Calu3 (cell line): ENCODE measurements around the gene ZFYVE9. TPM values are rescaled to one million over a fixed set of nuclear protein-coding genes. Genes with fewer than 3 reads are reported as not detected.

Experiments
- BruUV-seq: library from RNA; stranded (reverse); fragments of 400-500 nt; replicated peaks from 2 replicates; lab custom pipeline; 2021; lab: Mats Ljungman, UMichigan
- CTCF ChIA-PET: fragments of 300-600 bp; sonication (Branson Sonifier 250); formaldehyde crosslinking; loops from one replicate; lab custom pipeline; 2022; ENCODE audit warnings: antibody characterized with exemption; lab: Charles Lee
- DNase-seq: peaks from one replicate; pipeline ENCODE4 v3.0.0; 2022
- H3K27ac Mint-ChIP-seq: one replicate; pipeline ENCODE4 v1.8.0; 2022; ENCODE audit warnings: mixed read lengths; ENCODE audit not compliant: unreplicated experiment
- H3K27me3 Mint-ChIP-seq: one replicate; pipeline ENCODE4 v1.8.0; 2022; ENCODE audit warnings: mixed read lengths; ENCODE audit not compliant: unreplicated experiment
- H3K36me3 Mint-ChIP-seq: one replicate; pipeline ENCODE4 v1.8.0; 2022; ENCODE audit warnings: mild to moderate bottlenecking, moderate library complexity, mixed read lengths; ENCODE audit not compliant: insufficient read depth, unreplicated experiment
- H3K4me1 Mint-ChIP-seq: one replicate; pipeline ENCODE4 v1.8.0; 2022; ENCODE audit warnings: mild to moderate bottlenecking, low read depth, mixed read lengths; ENCODE audit not compliant: unreplicated experiment
- H3K4me3 Mint-ChIP-seq: one replicate; pipeline ENCODE4 v1.8.0; 2022; ENCODE audit warnings: mild to moderate bottlenecking, low read depth, moderate library complexity, mixed read lengths; ENCODE audit not compliant: unreplicated experiment
- H3K9me3 Mint-ChIP-seq: one replicate; pipeline ENCODE4 v1.8.0; 2022; ENCODE audit warnings: low read depth, mixed read lengths; ENCODE audit not compliant: unreplicated experiment
- intact Hi-C: fragments of 100-400 bp; cut with micrococcal nuclease; formaldehyde crosslinking; loops from one replicate; pipeline ENCODE4 v1.10.0; 2022; ENCODE audit not compliant: unreplicated experiment
- total RNA-seq: library from RNA; stranded (reverse); gene quantifications from 2 replicates; pipeline ENCODE4 v1.2.3, GENCODE V29; 2022
- TF ChIP-seq, protein P1 (sequence below): fragments of 200-600 bp; IDR thresholded peaks from one replicate; pipeline ENCODE4 v1.8.0; 2022; ENCODE audit warnings: antibody characterized with exemption; ENCODE audit not compliant: unreplicated experiment

Gene ZFYVE9
- total RNA-seq, 1 experiment from 2014 or later, result 13.6 TPM

DNA sequence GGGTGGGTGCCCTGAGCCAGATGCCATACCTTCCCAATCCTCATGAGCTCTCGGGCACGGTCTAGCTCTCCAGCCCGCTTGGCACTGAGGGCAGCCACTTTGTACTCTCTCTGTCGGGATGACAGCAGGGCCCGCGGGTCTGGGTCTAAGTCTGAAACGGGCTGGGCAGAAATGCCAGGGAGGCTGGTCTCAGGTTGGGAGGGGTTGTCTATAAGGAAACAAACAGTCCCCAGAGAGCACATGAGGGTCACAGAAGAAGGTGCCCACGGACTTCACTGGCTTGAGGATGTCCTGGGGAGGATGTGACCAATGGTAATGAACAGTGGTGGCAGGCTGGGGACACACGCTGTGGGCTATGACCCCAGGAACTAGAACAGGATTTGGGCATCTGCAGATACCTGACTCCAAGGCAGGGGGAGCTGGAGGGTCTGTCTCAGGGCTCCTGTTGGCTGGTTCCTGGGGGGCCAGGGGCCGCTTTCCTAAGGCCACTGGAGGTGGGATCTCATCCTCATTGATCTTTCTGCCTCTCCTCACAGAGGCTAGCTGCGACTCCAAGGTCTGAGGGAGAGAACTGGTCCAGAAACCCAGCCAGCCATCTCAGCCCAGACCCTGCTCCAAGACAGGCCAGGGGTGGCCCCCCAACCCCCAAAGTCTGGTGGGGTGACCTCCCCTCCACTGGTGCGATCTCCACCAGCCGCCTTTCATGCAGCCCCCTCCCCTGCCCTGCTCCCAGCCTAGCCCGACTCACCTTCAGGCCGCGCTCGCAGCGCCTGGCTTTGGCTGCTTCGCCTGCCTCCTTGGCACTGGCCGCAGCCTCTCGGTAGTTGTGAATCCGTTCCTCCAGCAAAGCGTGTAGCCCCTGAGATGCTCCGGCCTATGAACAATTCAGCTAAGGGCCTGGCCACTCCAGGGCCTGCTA lies 218.0 kb downstream of the ZFYVE9 start:
- CTCF ChIA-PET, result interaction anchor here (0.6 kb wide), 1 partner anchor 9 kb away, joined by 3 read pairs; no protein-coding TSS in a partner anchor

DNA sequence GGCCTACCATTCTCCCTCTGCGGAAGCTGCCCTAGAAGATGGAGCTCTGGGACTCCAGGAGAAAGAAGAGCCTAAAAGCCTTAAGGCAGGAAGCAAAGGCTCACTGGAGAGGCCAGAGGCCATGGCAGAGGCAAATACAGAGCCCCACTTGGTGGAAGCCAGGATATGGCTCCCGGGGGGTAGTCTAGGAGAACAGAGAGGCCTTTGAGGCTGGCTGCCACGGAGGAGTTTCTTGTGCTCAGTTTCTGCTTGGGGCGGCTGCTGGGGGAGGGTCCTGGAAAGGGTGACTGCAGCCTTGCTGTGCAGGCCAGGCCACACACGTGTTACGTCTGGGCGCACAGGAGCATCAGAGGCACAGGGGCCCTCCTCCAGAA lies 218.7 kb downstream of the ZFYVE9 start:
- CTCF ChIA-PET, result no interaction called here
- TF ChIP-seq, protein P1, sequence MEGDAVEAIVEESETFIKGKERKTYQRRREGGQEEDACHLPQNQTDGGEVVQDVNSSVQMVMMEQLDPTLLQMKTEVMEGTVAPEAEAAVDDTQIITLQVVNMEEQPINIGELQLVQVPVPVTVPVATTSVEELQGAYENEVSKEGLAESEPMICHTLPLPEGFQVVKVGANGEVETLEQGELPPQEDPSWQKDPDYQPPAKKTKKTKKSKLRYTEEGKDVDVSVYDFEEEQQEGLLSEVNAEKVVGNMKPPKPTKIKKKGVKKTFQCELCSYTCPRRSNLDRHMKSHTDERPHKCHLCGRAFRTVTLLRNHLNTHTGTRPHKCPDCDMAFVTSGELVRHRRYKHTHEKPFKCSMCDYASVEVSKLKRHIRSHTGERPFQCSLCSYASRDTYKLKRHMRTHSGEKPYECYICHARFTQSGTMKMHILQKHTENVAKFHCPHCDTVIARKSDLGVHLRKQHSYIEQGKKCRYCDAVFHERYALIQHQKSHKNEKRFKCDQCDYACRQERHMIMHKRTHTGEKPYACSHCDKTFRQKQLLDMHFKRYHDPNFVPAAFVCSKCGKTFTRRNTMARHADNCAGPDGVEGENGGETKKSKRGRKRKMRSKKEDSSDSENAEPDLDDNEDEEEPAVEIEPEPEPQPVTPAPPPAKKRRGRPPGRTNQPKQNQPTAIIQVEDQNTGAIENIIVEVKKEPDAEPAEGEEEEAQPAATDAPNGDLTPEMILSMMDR, result no peak
- DNase-seq, result no peak
- intact Hi-C loops, result no loop called here
- Mint-ChIP-seq H3K9me3 (no peaks in the 10 kb centered on the region), H3K27me3 (no peaks in the 10 kb centered on the region), H3K27ac (no peak overlapping the region), H3K4me1 (peaks cover 12% of the 10 kb centered on the region), H3K4me3 (no peak overlapping the region), H3K36me3 (peaks cover 44% of the 10 kb centered on the region)
- no TSS peak for BruUV-seq

More for the DNA sequence above, 218.0 kb downstream of the ZFYVE9 start:
- Mint-ChIP-seq H3K9me3 (no peaks in the 10 kb centered on the region), H3K4me1 (peaks cover 7% of the 10 kb centered on the region), H3K27ac (no peak overlapping the region), H3K36me3 (peaks cover 44% of the 10 kb centered on the region), H3K4me3 (no peak overlapping the region), H3K27me3 (no peaks in the 10 kb centered on the region)
- DNase-seq, result no peak
- intact Hi-C loops, result no loop called here
- TF ChIP-seq, protein P1, result no peak
- BruUV-seq, result no TSS peak

DNA sequence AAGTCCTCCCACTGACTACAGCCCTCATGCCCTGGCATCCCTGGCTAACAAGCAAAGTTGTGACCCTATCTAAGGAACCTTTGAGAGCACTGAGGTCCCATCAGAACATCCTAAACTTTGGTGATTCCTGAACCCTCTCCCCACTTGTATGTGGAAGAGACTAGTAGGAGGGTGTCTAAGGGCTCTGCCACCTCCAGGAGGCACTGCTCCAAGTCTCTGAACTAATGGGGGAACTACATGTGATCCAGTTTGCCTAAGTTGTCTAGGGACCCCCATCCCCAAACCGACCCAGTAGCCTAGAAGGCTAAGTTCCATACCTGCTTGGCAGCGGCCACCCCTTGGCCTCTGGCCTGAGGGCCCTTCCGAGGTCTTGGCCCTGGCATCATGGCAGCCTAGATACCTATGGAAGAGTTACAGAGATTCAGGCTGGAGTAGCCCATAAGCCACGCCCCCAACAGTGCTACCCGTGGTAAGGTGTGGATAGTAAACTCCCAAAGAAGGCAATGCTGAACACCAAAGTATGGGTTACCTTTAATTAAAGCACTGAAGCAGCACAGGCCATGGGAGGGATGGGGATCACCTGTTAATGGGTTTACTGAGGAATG lies 222.4 kb downstream of the ZFYVE9 start:
- H3K27me3 Mint-ChIP-seq, result no peaks in the 10 kb centered on the region
- peaks cover 43% of the 10 kb centered on the region for H3K36me3 Mint-ChIP-seq
- no peak for DNase-seq
- CTCF ChIA-PET, result interaction anchor here (0.6 kb wide), 1 partner anchor 272 kb away, joined by 3 read pairs; no protein-coding TSS in a partner anchor
- no peaks in the 10 kb centered on the region for H3K9me3 Mint-ChIP-seq
- TF ChIP-seq, protein P1, result no peak
- H3K4me1 Mint-ChIP-seq, result peaks cover 37% of the 10 kb centered on the region
- no peak overlapping the region for H3K27ac Mint-ChIP-seq
- intact Hi-C loops, result no loop called here
- H3K4me3 Mint-ChIP-seq, result peak overlapping the region; percentile 92
- no TSS peak for BruUV-seq

DNA sequence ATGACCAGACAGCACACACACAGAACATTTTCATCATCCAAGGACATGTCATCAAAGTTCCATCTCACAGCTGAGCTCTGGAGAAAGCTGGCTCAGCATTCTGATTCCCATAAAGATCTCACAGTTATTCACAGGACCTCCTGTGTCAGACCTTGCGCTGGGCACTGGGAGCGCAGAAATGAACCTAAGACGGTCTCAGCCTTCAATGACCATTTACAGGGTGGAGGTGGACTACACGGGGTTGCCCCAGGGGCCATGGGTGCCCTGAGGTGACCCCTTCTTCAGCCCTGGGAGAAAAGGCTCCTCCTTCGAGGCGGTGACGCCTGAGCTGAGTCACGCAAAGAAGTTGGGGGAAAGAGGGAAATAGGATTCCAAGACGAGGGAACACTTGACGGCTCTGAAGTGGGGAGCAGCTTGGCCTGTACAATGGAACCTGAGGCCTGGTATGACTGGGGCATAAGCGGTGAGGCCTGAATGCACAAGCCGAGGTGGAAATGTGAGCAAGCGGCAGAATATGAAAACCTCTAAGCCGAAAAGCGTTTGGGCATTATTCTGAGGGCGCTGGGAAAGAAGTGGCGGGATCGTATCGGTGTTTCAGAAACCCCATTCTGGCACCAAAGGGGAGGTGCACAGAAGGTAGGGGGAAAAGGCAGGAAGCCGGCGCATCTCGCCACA lies 223.3 kb downstream of the ZFYVE9 start:
- Mint-ChIP-seq H3K4me3 (peak overlapping the region; percentile 92), H3K27ac (peak overlapping the region; percentile 96), H3K36me3 (peaks cover 43% of the 10 kb centered on the region), H3K9me3 (no peaks in the 10 kb centered on the region), H3K4me1 (peaks cover 37% of the 10 kb centered on the region), H3K27me3 (no peaks in the 10 kb centered on the region)
- TF ChIP-seq, protein P1, result no peak
- intact Hi-C loops, result loop anchor here (5.0 kb wide), 1 partner anchor 223 kb away; the partner anchor contains the start of gene ZFYVE9
- peak; percentile 65 for DNase-seq
- CTCF ChIA-PET, result interaction anchor here (0.6 to 1.9 kb wide), 3 partner anchors 39 to 273 kb away, joined by 3 to 8 read pairs (median 3); partner anchors contain the start of genes ORC1 and PRPF38A
- BruUV-seq, result TSS peak; percentile 70
